MM.1S (cell line): ENCODE results near the gene HSPA12B.

Experiments
- EZH2 ChIP-seq: fragments of 300-600 bp; sonication (generic); optimal IDR thresholded peaks from 2 replicates; pipeline ENCODE3; 2017; ENCODE audit warnings: low read depth, mild to moderate bottlenecking, antibody characterized with exemption, low read length, mixed read lengths
- EZH2phosphoT487 ChIP-seq: fragments of 300-600 bp; sonication (generic); IDR thresholded peaks from 2 replicates; pipeline ENCODE4 v1.6.1; 2018; ENCODE audit warnings: antibody characterized with exemption, low read length
- TF ChIP-seq, protein P1 (sequence below): fragments of 300-600 bp; sonication (generic); IDR thresholded peaks from 2 replicates; pipeline ENCODE4 v1.5.1; 2016; ENCODE audit warnings: antibody characterized with exemption, low read length, mixed read lengths

DNA sequence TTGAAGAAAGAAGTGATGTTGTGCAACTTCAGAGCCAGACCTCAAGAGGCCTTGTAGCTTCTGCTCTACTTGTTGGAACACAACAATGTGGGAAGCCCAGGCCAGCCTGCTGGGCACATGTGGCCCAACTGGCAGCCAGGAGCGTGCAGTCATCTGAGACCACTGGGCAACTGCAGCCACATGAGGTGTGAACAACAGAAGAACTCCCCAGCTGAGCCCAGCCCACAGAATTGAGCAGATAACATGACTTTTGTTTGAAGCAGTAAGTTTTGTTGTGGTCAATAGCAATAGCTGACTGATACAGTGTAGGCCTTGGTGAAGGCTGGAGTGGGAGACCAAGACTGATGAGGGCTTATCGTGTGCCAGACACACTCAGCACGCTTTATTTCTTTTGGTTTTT, 42.1 kb upstream of the HSPA12B start:
- TF ChIP-seq, protein P1, sequence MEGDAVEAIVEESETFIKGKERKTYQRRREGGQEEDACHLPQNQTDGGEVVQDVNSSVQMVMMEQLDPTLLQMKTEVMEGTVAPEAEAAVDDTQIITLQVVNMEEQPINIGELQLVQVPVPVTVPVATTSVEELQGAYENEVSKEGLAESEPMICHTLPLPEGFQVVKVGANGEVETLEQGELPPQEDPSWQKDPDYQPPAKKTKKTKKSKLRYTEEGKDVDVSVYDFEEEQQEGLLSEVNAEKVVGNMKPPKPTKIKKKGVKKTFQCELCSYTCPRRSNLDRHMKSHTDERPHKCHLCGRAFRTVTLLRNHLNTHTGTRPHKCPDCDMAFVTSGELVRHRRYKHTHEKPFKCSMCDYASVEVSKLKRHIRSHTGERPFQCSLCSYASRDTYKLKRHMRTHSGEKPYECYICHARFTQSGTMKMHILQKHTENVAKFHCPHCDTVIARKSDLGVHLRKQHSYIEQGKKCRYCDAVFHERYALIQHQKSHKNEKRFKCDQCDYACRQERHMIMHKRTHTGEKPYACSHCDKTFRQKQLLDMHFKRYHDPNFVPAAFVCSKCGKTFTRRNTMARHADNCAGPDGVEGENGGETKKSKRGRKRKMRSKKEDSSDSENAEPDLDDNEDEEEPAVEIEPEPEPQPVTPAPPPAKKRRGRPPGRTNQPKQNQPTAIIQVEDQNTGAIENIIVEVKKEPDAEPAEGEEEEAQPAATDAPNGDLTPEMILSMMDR: no peak
- TF ChIP-seq EZH2phosphoT487: no peak
- no peak for TF ChIP-seq EZH2
